HCT116 (cell line): ENCODE results near the gene FBXO30. TPM values are rescaled to one million over a fixed set of nuclear protein-coding genes. Genes with fewer than 3 reads are reported as not detected.

Experiments used
- ATAC-seq: fragments of 200-7000 bp; cut with Tn5 transposase; 2 replicates; pipeline ENCODE4 v1.9.1; 2020; ENCODE audit warnings: mild to moderate bottlenecking, moderate library complexity
- BruUV-seq: library from RNA; stranded (reverse); fragments of 400-500 nt; replicated peaks from 2 replicates; lab custom pipeline; 2021; lab: Mats Ljungman, UMichigan
- CTCF ChIA-PET: fragments of 300-600 bp; sonication (Branson Sonifier 250); formaldehyde crosslinking; loops from one replicate; lab custom pipeline; 2021; ENCODE audit warnings: antibody characterized with exemption; lab: Charles Lee
- POLR2A ChIA-PET: fragments of 300-600, 350-600 bp; sonication (Branson Sonifier 250); formaldehyde crosslinking; loops from one replicate; lab custom pipeline; 2021; ENCODE audit warnings: antibody characterized with exemption; lab: Charles Lee
- RAD21 ChIA-PET, 2 experiments: fragments of 300-600 bp; sonication (Branson Sonifier 250); formaldehyde crosslinking; loops; one replicate each; lab custom pipeline; 2023; ENCODE audit warnings: low total read pairs in 2 of 2; ENCODE audit not compliant: uncharacterized antibody in 2 of 2, unreplicated experiment in 2 of 2, low non-redundant PET in 1 of 2; lab: Charles Lee
- DNase-seq: peaks from one replicate; pipeline ENCODE4 v3.0.0-alpha.2; 2010; ENCODE audit warnings: low read depth, low spot score
- H2AFZ ChIP-seq: fragments of 200-600 bp; shearing (Covaris generic), sonication (generic); 2 replicates; pipeline ENCODE4 v1.6.1; 2017; ENCODE audit warnings: low read depth, mixed run types, mixed read lengths, antibody characterized with exemption, low read length; ENCODE audit not compliant: poor library complexity, severe bottlenecking
- H3K27ac ChIP-seq: 2 replicates; pipeline ENCODE4 v1.5.1; 2012; ENCODE audit warnings: low read depth, low read length
- H3K27me3 ChIP-seq: fragments of 200-600 bp; sonication (generic); 2 replicates; pipeline ENCODE4 v1.6.1; 2016; ENCODE audit warnings: mixed run types, low read length, mixed read lengths; ENCODE audit not compliant: insufficient read depth
- H3K36me3 ChIP-seq, 2 experiments: fragments of 200-500 bp in 1 of 2; fragments of 200-600 bp in 1 of 2; sonication (Bioruptor generic) in 1 of 2; sonication (generic) in 1 of 2; 2 replicates each; pipeline versions ENCODE4 v1.5.1 to v1.6.1; 2014 to 2016; ENCODE audit warnings: low read length in 2 of 2, inconsistent platforms in 1 of 2, mixed read lengths in 1 of 2, mixed run types in 1 of 2; ENCODE audit not compliant: insufficient read depth in 2 of 2, control insufficient read depth in 1 of 2
- H3K4me1 ChIP-seq, 2 experiments: fragments of 200-600 bp in 1 of 2; sonication (generic) in 1 of 2; 2 replicates each; pipeline versions ENCODE4 v1.5.1 to v1.6.1; 2012 to 2017; ENCODE audit warnings: low read length in 2 of 2, inconsistent platforms in 1 of 2, mild to moderate bottlenecking in 1 of 2, mixed read lengths in 1 of 2, mixed run types in 1 of 2, moderate library complexity in 1 of 2; ENCODE audit not compliant: insufficient read depth in 2 of 2, control insufficient read depth in 1 of 2
- H3K4me2 ChIP-seq: fragments of 200-600 bp; sonication (generic); 2 replicates; pipeline ENCODE4 v1.6.1; 2017; ENCODE audit warnings: mixed run types, low read length, mixed read lengths
- H3K4me3 ChIP-seq, 2 experiments: fragments of 200-600 bp in 1 of 2; sonication (generic) in 1 of 2; replicated peaks in 1 of 2; 2 replicates each; pipeline ENCODE4 v1.5.1; 2011 to 2016; ENCODE audit warnings: low read length in 2 of 2, control low read depth in 1 of 2, low read depth in 1 of 2, mild to moderate bottlenecking in 1 of 2, mixed read lengths in 1 of 2, mixed run types in 1 of 2
- H3K79me2 ChIP-seq: fragments of 200-600 bp; sonication (generic); 2 replicates; pipeline ENCODE4 v1.6.1; 2017; ENCODE audit warnings: mild to moderate bottlenecking, mixed run types, low read length, moderate library complexity, mixed read lengths; ENCODE audit not compliant: insufficient read depth
- H3K9ac ChIP-seq: fragments of 200-600 bp; sonication (generic); 2 replicates; pipeline ENCODE4 v1.6.1; 2016; ENCODE audit warnings: low read length, mixed read lengths
- H3K9me2 ChIP-seq: fragments of 200-600 bp; sonication (generic), shearing (Covaris generic); 2 replicates; pipeline ENCODE4 v1.6.1; 2017; ENCODE audit warnings: mixed run types, mild to moderate bottlenecking, moderate library complexity; ENCODE audit not compliant: insufficient read depth
- H3K9me3 ChIP-seq, 2 experiments: fragments of 200-500 bp in 1 of 2; fragments of 200-600 bp in 1 of 2; sonication (Bioruptor generic) in 1 of 2; sonication (generic) in 1 of 2; 2 replicates each; pipeline ENCODE4 v1.6.1; 2014 to 2017; ENCODE audit warnings: low read length in 2 of 2, mixed read lengths in 2 of 2, inconsistent platforms in 1 of 2, low read depth in 1 of 2, mild to moderate bottlenecking in 1 of 2, mixed run types in 1 of 2, moderate library complexity in 1 of 2; ENCODE audit not compliant: control insufficient read depth in 1 of 2, insufficient read depth in 1 of 2
- H4K20me1 ChIP-seq: fragments of 200-600 bp; sonication (generic), shearing (Covaris generic); 2 replicates; pipeline ENCODE4 v1.6.1; 2017; ENCODE audit warnings: mixed run types, mild to moderate bottlenecking, moderate library complexity; ENCODE audit not compliant: insufficient read depth
- FOSL1 ChIP-seq: IDR thresholded peaks from 2 replicates; pipeline ENCODE4 v1.6.1; 2012; ENCODE audit warnings: low read depth
- POLR2A ChIP-seq: IDR thresholded peaks from 2 replicates; pipeline ENCODE4 v1.7.0; 2011; ENCODE audit warnings: borderline replicate concordance; ENCODE audit not compliant: insufficient read depth, insufficient read length; ENCODE audit errors: extremely low read depth
- POLR2AphosphoS5 ChIP-seq: IDR thresholded peaks from 2 replicates; pipeline ENCODE4 v1.6.1; 2011; ENCODE audit warnings: mild to moderate bottlenecking, low read depth, low read length, moderate library complexity
- SIN3A ChIP-seq: IDR thresholded peaks from 2 replicates; pipeline ENCODE4 v1.6.1; 2012; ENCODE audit warnings: low read depth
- TCF7L2 ChIP-seq: IDR thresholded peaks from 2 replicates; pipeline ENCODE4 v1.7.0; 2011; ENCODE audit warnings: borderline replicate concordance, inconsistent platforms; ENCODE audit not compliant: insufficient read depth, insufficient read length; ENCODE audit errors: extremely low read depth
- ZNF274 ChIP-seq: fragments of 200-500 bp; sonication (Bioruptor generic); IDR thresholded peaks from 2 replicates; pipeline ENCODE4 v1.6.1; 2014; ENCODE audit warnings: mild to moderate bottlenecking, low read depth, low read length, inconsistent platforms
- intact Hi-C: fragments of 100-400 bp; cut with micrococcal nuclease; formaldehyde crosslinking; loops from 2 replicates; pipeline ENCODE4 v1.10.0; 2022
- total RNA-seq: library from RNA; stranded (reverse); gene quantifications from one replicate; pipeline ENCODE4 v1.2.1, GENCODE V29; 2021; ENCODE audit not compliant: unreplicated experiment
- TF ChIP-seq, protein P1 (sequence below): IDR thresholded peaks from 2 replicates; pipeline ENCODE4 v1.6.1; 2012; ENCODE audit warnings: low read depth
- TF ChIP-seq, protein P2 (sequence below): IDR thresholded peaks from 2 replicates; pipeline ENCODE4 v1.6.1; 2012

FBXO30 gene
- total RNA-seq, 1 experiment from 2014 or later: 9.1 TPM

DNA sequence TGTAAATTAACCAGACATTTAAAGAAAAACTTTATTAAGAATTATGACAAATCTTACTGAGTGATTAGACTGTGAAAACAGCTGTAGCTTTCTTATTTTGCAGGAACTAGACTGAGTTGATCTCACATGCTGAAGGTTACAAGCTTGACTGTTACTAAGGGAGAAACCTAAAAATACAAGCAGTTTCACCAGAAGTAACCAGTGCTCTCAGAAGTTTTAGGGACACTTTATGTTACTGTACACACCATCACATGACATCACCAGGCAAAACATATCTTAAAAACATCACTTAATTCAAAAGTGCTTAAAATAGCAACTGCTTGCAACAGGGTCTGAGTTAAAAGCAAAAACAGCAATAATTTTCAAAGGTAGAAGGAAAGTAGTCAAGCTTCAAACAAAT, 5.4 kb downstream of the FBXO30 start:
- CTCF ChIA-PET: no interaction called here

DNA sequence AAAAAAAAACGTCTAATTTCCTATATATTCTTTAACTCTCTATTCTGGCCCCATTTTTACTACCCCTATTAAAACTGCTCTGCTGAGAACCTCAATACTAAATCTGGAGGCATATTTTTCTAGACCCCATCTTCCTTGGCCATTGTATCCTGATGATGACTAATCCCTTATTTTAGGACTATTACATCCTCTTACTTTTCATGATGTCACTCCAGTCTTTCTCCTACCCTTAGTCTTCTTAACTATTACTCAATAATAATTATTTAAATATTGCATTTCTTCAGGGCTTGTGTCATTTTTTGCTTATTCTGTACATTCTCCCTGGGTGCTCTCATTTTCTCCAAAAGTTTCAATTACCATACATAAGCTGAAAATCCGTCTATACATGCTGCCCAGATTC, 6.4 kb downstream of the FBXO30 start:
- ChIA-PET POLR2A (no interaction called here), CTCF (no interaction called here), RAD21 (no interaction called here)
- H3K4me2 ChIP-seq: no peak overlapping the region
- H4K20me1 ChIP-seq: peaks cover 7% of the 10 kb centered on the region
- DNase-seq (no peak), ATAC-seq (no peak)
- H3K4me3 ChIP-seq: no peak overlapping the region
- H3K36me3 ChIP-seq: peaks cover 0 to 24% of the 10 kb centered on the region in 2 experiments; a peak in 2 of 4 replicates
- H3K9me2 ChIP-seq: no peaks in the 10 kb centered on the region
- BruUV-seq: no TSS peak
- no peak overlapping the region for H3K27ac ChIP-seq
- no peak overlapping the region for H3K9ac ChIP-seq
- no peaks in the 10 kb centered on the region for H3K27me3 ChIP-seq
- no peak overlapping the region for H2AFZ ChIP-seq
- H3K4me1 ChIP-seq: peaks cover 0 to 7% of the 10 kb centered on the region in 2 experiments; a peak in 2 of 4 replicates
- intact Hi-C loops: no loop called here
- peaks cover 100% of the 10 kb centered on the region for H3K79me2 ChIP-seq
- no peaks in the 10 kb centered on the region for H3K9me3 ChIP-seq
- TF ChIP-seq, protein P1, sequence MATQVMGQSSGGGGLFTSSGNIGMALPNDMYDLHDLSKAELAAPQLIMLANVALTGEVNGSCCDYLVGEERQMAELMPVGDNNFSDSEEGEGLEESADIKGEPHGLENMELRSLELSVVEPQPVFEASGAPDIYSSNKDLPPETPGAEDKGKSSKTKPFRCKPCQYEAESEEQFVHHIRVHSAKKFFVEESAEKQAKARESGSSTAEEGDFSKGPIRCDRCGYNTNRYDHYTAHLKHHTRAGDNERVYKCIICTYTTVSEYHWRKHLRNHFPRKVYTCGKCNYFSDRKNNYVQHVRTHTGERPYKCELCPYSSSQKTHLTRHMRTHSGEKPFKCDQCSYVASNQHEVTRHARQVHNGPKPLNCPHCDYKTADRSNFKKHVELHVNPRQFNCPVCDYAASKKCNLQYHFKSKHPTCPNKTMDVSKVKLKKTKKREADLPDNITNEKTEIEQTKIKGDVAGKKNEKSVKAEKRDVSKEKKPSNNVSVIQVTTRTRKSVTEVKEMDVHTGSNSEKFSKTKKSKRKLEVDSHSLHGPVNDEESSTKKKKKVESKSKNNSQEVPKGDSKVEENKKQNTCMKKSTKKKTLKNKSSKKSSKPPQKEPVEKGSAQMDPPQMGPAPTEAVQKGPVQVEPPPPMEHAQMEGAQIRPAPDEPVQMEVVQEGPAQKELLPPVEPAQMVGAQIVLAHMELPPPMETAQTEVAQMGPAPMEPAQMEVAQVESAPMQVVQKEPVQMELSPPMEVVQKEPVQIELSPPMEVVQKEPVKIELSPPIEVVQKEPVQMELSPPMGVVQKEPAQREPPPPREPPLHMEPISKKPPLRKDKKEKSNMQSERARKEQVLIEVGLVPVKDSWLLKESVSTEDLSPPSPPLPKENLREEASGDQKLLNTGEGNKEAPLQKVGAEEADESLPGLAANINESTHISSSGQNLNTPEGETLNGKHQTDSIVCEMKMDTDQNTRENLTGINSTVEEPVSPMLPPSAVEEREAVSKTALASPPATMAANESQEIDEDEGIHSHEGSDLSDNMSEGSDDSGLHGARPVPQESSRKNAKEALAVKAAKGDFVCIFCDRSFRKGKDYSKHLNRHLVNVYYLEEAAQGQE: no peak
- TF ChIP-seq, protein P2, sequence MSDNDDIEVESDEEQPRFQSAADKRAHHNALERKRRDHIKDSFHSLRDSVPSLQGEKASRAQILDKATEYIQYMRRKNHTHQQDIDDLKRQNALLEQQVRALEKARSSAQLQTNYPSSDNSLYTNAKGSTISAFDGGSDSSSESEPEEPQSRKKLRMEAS: no peak
- no peak for TF ChIP-seq POLR2AphosphoS5
- TF ChIP-seq FOSL1: no peak
- no peak for TF ChIP-seq SIN3A
- TF ChIP-seq TCF7L2: no peak
- TF ChIP-seq ZNF274: no peak

More for the DNA sequence above, 5.4 kb downstream of the FBXO30 start:
- H3K4me2 ChIP-seq: no peak overlapping the region
- BruUV-seq: no TSS peak
- no peaks in the 10 kb centered on the region for H3K9me2 ChIP-seq
- intact Hi-C loops: no loop called here
- no peak overlapping the region for H3K9ac ChIP-seq
- peaks cover 0 to 15% of the 10 kb centered on the region in 2 experiments; a peak in 2 of 4 replicates for H3K36me3 ChIP-seq
- H2AFZ ChIP-seq: no peak overlapping the region
- H3K9me3 ChIP-seq: no peaks in the 10 kb centered on the region
- ATAC-seq (no peak), DNase-seq (no peak)
- H4K20me1 ChIP-seq: peaks cover 10% of the 10 kb centered on the region
- H3K4me1 ChIP-seq: peaks cover 0 to 9% of the 10 kb centered on the region in 2 experiments; a peak in 2 of 4 replicates
- peaks cover 100% of the 10 kb centered on the region for H3K79me2 ChIP-seq
- H3K4me3 ChIP-seq: no peak overlapping the region
- ChIA-PET RAD21 (no interaction called here), POLR2A (no interaction called here)
- H3K27me3 ChIP-seq: no peaks in the 10 kb centered on the region
- no peak overlapping the region for H3K27ac ChIP-seq
- TF ChIP-seq POLR2A: no peak
- TF ChIP-seq, protein P1: no peak
